Mammary epithelial cell (primary cell): ENCODE measurements around the gene IST1.

Experiments
- CTCF ChIP-seq, 2 donors: IDR thresholded peaks in 1 of 2; conservative IDR thresholded peaks in 1 of 2; 2 replicates each; pipeline ENCODE4 v1.5.1; 2011 to 2012; ENCODE audit warnings: inconsistent platforms in 2 of 2, low read length in 2 of 2, mild to moderate bottlenecking in 2 of 2, control low read depth in 1 of 2, low read depth in 1 of 2; ENCODE audit not compliant: insufficient read depth in 1 of 2; ENCODE audit errors: extremely low read depth in 1 of 2
- EZH2 ChIP-seq: IDR thresholded peaks from 2 replicates; pipeline ENCODE4 v1.6.1; 2012; ENCODE audit warnings: low read length, inconsistent platforms, borderline replicate concordance

GRCh38 chr16:71911121-71911520 is 15.8 kb downstream of the IST1 start:
- TF ChIP-seq CTCF (conservative IDR thresholded peaks at IDR 0.05 in 1 of 2, IDR thresholded peaks at IDR 0.05 in 1 of 2; ENCODE audit: extremely low read depth in 1 of 2, insufficient read depth in 1 of 2, low read depth in 1 of 2, low read length in 2 of 2): no peak
- TF ChIP-seq EZH2: no peak
